HepG2 (cell line): ENCODE measurements around the gene KIAA0319L. TPM values are rescaled to one million over a fixed set of nuclear protein-coding genes. Genes with fewer than 3 reads are reported as not detected.

Experiments
- ATAC-seq: fragments of 200-7000 bp; cut with Tn5 transposase; 3 replicates; pipeline ENCODE4 v1.9.1; 2020; ENCODE audit warnings: mild to moderate bottlenecking, moderate library complexity
- BruUV-seq: library from RNA; stranded (reverse); fragments of 400-500 nt; replicated peaks from 2 replicates; lab custom pipeline; 2021; lab: Mats Ljungman, UMichigan
- CTCF ChIA-PET: fragments of 300-600 bp; formaldehyde crosslinking; extraction: SDS; loops from one replicate; lab custom pipeline; 2021; ENCODE audit warnings: low total read pairs, inconsistent platforms, low intra/inter-chr PET ratio; lab: Yijun Ruan, JAX
- POLR2A ChIA-PET: fragments of 350-600 bp; sonication (Branson Sonifier 250); formaldehyde crosslinking; loops from one replicate; lab custom pipeline; 2020; ENCODE audit warnings: antibody characterized with exemption, inconsistent platforms; lab: Yijun Ruan, JAX
- DNase-seq: peaks from one replicate; pipeline ENCODE4 v3.0.0-alpha.2; 2015; ENCODE audit warnings: low spot score
- FAIRE-seq: peaks from 3 replicates; lab custom pipeline; 2011; peaks lifted over from hg19 to GRCh38; lab: Jason Lieb, UNC
- H2AFZ ChIP-seq: one replicate; pipeline ENCODE4 v1.6.1; 2011; ENCODE audit warnings: low read length, inconsistent platforms
- H3K27ac ChIP-seq: fragments of 300-600 bp; 3 replicates; pipeline ENCODE4 v1.8.0; 2011; ENCODE audit warnings: mixed run types, mild to moderate bottlenecking, mixed read lengths, low read length, inconsistent platforms; ENCODE audit not compliant: insufficient read depth; ENCODE audit errors: extremely low read length
- H3K27me3 ChIP-seq, 2 experiments: fragments of 200-600 bp in 1 of 2; 2 replicates in 1 of 2; 3 replicates in 1 of 2; pipeline versions ENCODE4 v1.6.0 to v1.8.0; 2011; ENCODE audit warnings: low read length in 2 of 2, mild to moderate bottlenecking in 2 of 2, moderate library complexity in 2 of 2, inconsistent platforms in 1 of 2; ENCODE audit not compliant: insufficient read depth in 2 of 2, control insufficient read depth in 1 of 2
- H3K36me3 ChIP-seq, 2 experiments: fragments of 200-600 bp in 1 of 2; replicated peaks in 1 of 2; 2 replicates in 1 of 2; 3 replicates in 1 of 2; pipeline versions ENCODE4 v1.5.1 to v1.8.0; 2011; ENCODE audit warnings: low read length in 2 of 2, inconsistent platforms in 1 of 2; ENCODE audit not compliant: insufficient read depth in 2 of 2, control insufficient read depth in 1 of 2
- H3K4me1 ChIP-seq: 2 replicates; pipeline ENCODE4 v1.5.1; 2012; ENCODE audit warnings: low read length, inconsistent platforms; ENCODE audit not compliant: insufficient read depth
- H3K4me2 ChIP-seq: 2 replicates; pipeline ENCODE4 v1.6.0; 2011; ENCODE audit warnings: low read depth, low read length, inconsistent platforms
- H3K4me3 ChIP-seq, 3 experiments: fragments of 200-600 bp in 1 of 3; sonication (generic), shearing (Covaris generic) in 1 of 3; replicated peaks in 1 of 3; 2 replicates each; pipeline ENCODE4 v1.5.1; 2011 to 2016; ENCODE audit warnings: low read length in 3 of 3, inconsistent platforms in 2 of 3, low read depth in 2 of 3, mild to moderate bottlenecking in 2 of 3, control low read depth in 1 of 3, mixed read lengths in 1 of 3; ENCODE audit not compliant: insufficient read depth in 1 of 3
- H3K79me2 ChIP-seq: one replicate; pipeline ENCODE4 v1.6.1; 2011; ENCODE audit warnings: low read length, inconsistent platforms; ENCODE audit not compliant: insufficient read depth
- H3K9ac ChIP-seq: 2 replicates; pipeline ENCODE4 v1.6.0; 2011; ENCODE audit warnings: mild to moderate bottlenecking, low read depth, low read length, inconsistent platforms; ENCODE audit not compliant: insufficient read depth
- H3K9me3 ChIP-seq: 2 replicates; pipeline ENCODE4 v1.5.1; 2012; ENCODE audit warnings: mild to moderate bottlenecking, low read length
- H4K20me1 ChIP-seq: 2 replicates; pipeline ENCODE4 v1.6.0; 2011; ENCODE audit warnings: inconsistent platforms, mild to moderate bottlenecking, low read length, moderate library complexity; ENCODE audit not compliant: insufficient read depth
- AKAP8 ChIP-seq: sonication (generic); formaldehyde crosslinking; IDR thresholded peaks from 2 replicates; pipeline ENCODE4 v1.5.1; 2020; ENCODE audit warnings: mild to moderate bottlenecking, missing genetic modification reagents
- FLYWCH1 ChIP-seq: sonication (generic); formaldehyde crosslinking; IDR thresholded peaks from 2 replicates; pipeline ENCODE4 v1.8.1; 2023; ENCODE audit warnings: mild to moderate bottlenecking, missing genetic modification reagents
- FOXK2 ChIP-seq: fragments of 450-650 bp; IDR thresholded peaks from 2 replicates; pipeline ENCODE4 v1.6.1; 2016
- KAT7 ChIP-seq: IDR thresholded peaks from 2 replicates; pipeline ENCODE4 v1.6.1; 2018; ENCODE audit warnings: borderline replicate concordance, missing compliant biosample characterization
- MAF1 ChIP-seq: sonication (generic); formaldehyde crosslinking; IDR thresholded peaks from 2 replicates; pipeline ENCODE4 v1.5.0; 2020; ENCODE audit warnings: missing genetic modification reagents, borderline replicate concordance
- MLX ChIP-seq: IDR thresholded peaks from 2 replicates; pipeline ENCODE4 v1.6.1; 2016
- NKX3-1 ChIP-seq: sonication (generic); formaldehyde crosslinking; IDR thresholded peaks from 2 replicates; pipeline ENCODE4 v1.5.0; 2020; ENCODE audit warnings: missing genetic modification reagents
- NRL ChIP-seq: sonication (generic); formaldehyde crosslinking; IDR thresholded peaks from 2 replicates; pipeline ENCODE4 v1.5.0; 2020; ENCODE audit warnings: missing genetic modification reagents, mild to moderate bottlenecking, moderate library complexity, borderline replicate concordance
- PRDM4 ChIP-seq: sonication (generic); formaldehyde crosslinking; IDR thresholded peaks from 2 replicates; pipeline ENCODE4 v1.9.0; 2021; ENCODE audit warnings: missing genetic modification reagents, borderline replicate concordance
- SP5 ChIP-seq: IDR thresholded peaks from 2 replicates; pipeline ENCODE4 v1.6.1; 2016; ENCODE audit warnings: low read depth, borderline replicate concordance
- SRY ChIP-seq: sonication (generic); formaldehyde crosslinking; IDR thresholded peaks from 2 replicates; pipeline ENCODE4 v1.8.0; 2022; ENCODE audit warnings: mild to moderate bottlenecking, missing genetic modification reagents
- ZHX1 ChIP-seq: sonication (generic); formaldehyde crosslinking; IDR thresholded peaks from 2 replicates; pipeline ENCODE4 v1.8.1; 2022; ENCODE audit warnings: low read depth, mild to moderate bottlenecking, missing genetic modification reagents
- ZMYM2 ChIP-seq: sonication (generic); formaldehyde crosslinking; IDR thresholded peaks from 2 replicates; pipeline ENCODE4 v1.8.0; 2022; ENCODE audit warnings: mild to moderate bottlenecking, missing genetic modification reagents
- ZNF282 ChIP-seq: fragments of 450-650 bp; IDR thresholded peaks from 2 replicates; pipeline ENCODE4 v1.6.1; 2018; ENCODE audit not compliant: partially characterized antibody
- ZNF556 ChIP-seq: sonication (generic); formaldehyde crosslinking; IDR thresholded peaks from 2 replicates; pipeline ENCODE4 v1.4.0; 2020; ENCODE audit warnings: mild to moderate bottlenecking, missing genetic modification reagents, borderline replicate concordance
- ZNF687 ChIP-seq: sonication (generic); formaldehyde crosslinking; IDR thresholded peaks from 2 replicates; pipeline ENCODE4 v1.5.1; 2020; ENCODE audit warnings: mild to moderate bottlenecking, missing genetic modification reagents, moderate library complexity
- ZNF891 ChIP-seq: sonication (generic); formaldehyde crosslinking; IDR thresholded peaks from 2 replicates; pipeline ENCODE4 v1.5.0; 2020; ENCODE audit warnings: mild to moderate bottlenecking, missing genetic modification reagents
- WGBS: methylation state at CpG from one replicate; pipeline ENCODE4 v1.1.6; 2017; ENCODE audit warnings: low lambda C conversion rate; 5-methylcytosine and 5-hydroxymethylcytosine counted together
- in situ Hi-C: cut with HindIII; loops from 2 replicates; pipeline ENCODE4 v1.10.0; 2017; ENCODE audit warnings: low pct_unique_long_range_greater_than_20kb; ENCODE audit not compliant: extremely low pct_ligation_motif_present
- intact Hi-C: fragments of 100-400 bp; cut with micrococcal nuclease; formaldehyde crosslinking; loops from one replicate; pipeline ENCODE4 v1.10.0; 2022; ENCODE audit not compliant: unreplicated experiment
- polyA plus RNA-seq, 8 experiments: library from polyadenylated mRNA; depleted of rRNA in 3 of 8; stranded (reverse) in 7 of 8; unstranded in 1 of 8; fragments of >200 nt; fragmentation: Illumina TruSeq in 4 of 8; extraction: Trizol in 4 of 8; gene quantifications; 2 replicates each; pipeline versions ENCODE4 v1.2.1 to v1.2.3, GENCODE V29; 2011 to 2016; ENCODE audit warnings: low read depth in 4 of 8, missing spikeins in 1 of 8, mixed read lengths in 1 of 8; ENCODE audit not compliant: insufficient read depth in 1 of 8
- total RNA-seq, 5 experiments: library from RNA; depleted of rRNA; stranded (reverse); fragments of >200 nt; fragmentation: Illumina TruSeq; extraction: Trizol; gene quantifications; 2 replicates each; pipeline ENCODE4 v1.2.3, GENCODE V29; 2016; ENCODE audit warnings: low read depth in 1 of 5

Gene KIAA0319L
- total and polyA plus RNA-seq, 2 of the 13 experiments (the other 11 are each of a cell fraction or from before 2014, with no cell fraction given), result 33.4 to 82.6 TPM

GRCh38 chr1:35599411-35599810 lies 42.2 kb upstream of the KIAA0319L start:
- no peaks in the 10 kb centered on the region for H3K79me2 ChIP-seq
- ChIA-PET POLR2A (no interaction called here), CTCF (no interaction called here)
- H3K4me2 ChIP-seq, result no peak overlapping the region
- H2AFZ ChIP-seq, result no peak overlapping the region
- WGBS, result 94% methylated on average over 3 of the region's 3 CpGs
- ATAC-seq, result no peak
- BruUV-seq, result no TSS peak
- peaks cover 9 to 41% of the 10 kb centered on the region in 2 experiments for H3K36me3 ChIP-seq
- DNase-seq, result no peak
- in situ Hi-C loops, result no loop called here
- H3K27ac ChIP-seq, result no peak overlapping the region
- intact Hi-C loops, result no loop called here
- H3K4me1 ChIP-seq, result no peaks in the 10 kb centered on the region
- no peak overlapping the region for H3K9ac ChIP-seq
- H3K4me3 ChIP-seq, result no peak overlapping the region
- FAIRE-seq, result no peak
- H3K9me3 ChIP-seq, result no peaks in the 10 kb centered on the region
- TF ChIP-seq FOXK2, result no peak
- no peak for TF ChIP-seq NRL (CRISPR knock-in tag)
- no peak for TF ChIP-seq MLX (CRISPR knock-in tag)
- TF ChIP-seq ZMYM2 (CRISPR knock-in tag), result no peak
- no peak for TF ChIP-seq NKX3-1 (CRISPR knock-in tag)
- no peak for TF ChIP-seq ZNF556 (CRISPR knock-in tag)
- TF ChIP-seq KAT7 (CRISPR knock-in tag), result no peak
- no peak for TF ChIP-seq ZNF282
- TF ChIP-seq FLYWCH1 (CRISPR knock-in tag), result no peak
- no peak for TF ChIP-seq ZHX1
- TF ChIP-seq AKAP8, result no peak
- TF ChIP-seq SRY (CRISPR knock-in tag), result no peak
- no peak for TF ChIP-seq SP5 (CRISPR knock-in tag)
- no peak for TF ChIP-seq ZNF891 (CRISPR knock-in tag)
- no peak for TF ChIP-seq MAF1 (CRISPR knock-in tag)
- TF ChIP-seq ZNF687 (CRISPR knock-in tag), result no peak
- TF ChIP-seq PRDM4 (CRISPR knock-in tag), result no peak
- TF ChIP-seq, all 625 proteins: peak for 0
- Histone ChIP-seq H4K20me1 (no peaks in the 10 kb centered on the region), H3K27me3 (no peaks in the 10 kb centered on the region)
